ENCODE measurements around the gene CD7.

DNA sequence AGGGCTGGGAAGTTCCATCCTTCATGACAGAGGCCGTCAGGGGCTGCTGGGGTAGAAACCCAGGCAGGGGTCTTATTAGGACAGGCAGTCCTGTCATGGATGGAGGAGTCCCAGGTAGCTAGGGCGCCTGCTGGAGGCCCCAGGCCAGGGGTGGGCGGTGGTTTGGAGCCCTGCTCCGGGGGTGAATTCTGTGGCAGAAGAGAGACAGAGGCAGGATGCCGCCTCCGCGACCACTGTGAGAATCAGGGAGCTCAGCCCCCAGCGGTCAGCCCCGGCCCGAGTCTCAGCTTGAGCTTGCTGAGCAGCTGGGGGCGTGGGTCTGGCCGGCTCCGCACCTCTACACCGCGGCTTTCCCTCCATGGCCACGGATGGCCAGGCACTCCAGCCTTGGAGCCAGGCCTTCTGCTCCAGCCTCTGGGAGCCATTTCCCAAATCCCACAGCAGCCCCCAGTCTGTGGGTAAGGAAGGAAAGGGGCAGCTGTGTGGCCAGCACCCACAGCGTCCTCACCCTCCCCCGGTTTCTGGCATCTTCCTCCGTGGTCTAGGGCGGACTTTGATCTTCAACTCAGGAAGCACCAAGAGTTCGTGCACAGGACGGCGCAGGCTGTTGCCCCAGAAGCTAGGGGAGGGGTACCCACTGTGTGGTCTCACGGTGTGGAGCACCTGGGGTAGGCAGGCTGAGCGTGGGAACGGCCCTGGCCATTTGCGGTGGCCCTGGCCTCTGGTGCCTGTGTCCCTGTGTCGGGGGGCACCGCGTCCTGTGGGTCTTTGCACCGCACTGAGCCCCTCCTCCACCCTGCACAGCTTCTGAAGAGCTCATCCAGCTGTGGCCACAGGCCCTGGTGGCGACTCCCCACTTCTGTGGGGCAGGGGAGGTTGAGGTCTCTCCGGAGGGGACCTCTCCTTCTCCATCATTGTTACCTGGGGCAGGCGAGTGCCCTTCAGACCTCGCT lies 14.1 kb downstream of the CD7 start:
- TF ChIP-seq, protein P1, sequence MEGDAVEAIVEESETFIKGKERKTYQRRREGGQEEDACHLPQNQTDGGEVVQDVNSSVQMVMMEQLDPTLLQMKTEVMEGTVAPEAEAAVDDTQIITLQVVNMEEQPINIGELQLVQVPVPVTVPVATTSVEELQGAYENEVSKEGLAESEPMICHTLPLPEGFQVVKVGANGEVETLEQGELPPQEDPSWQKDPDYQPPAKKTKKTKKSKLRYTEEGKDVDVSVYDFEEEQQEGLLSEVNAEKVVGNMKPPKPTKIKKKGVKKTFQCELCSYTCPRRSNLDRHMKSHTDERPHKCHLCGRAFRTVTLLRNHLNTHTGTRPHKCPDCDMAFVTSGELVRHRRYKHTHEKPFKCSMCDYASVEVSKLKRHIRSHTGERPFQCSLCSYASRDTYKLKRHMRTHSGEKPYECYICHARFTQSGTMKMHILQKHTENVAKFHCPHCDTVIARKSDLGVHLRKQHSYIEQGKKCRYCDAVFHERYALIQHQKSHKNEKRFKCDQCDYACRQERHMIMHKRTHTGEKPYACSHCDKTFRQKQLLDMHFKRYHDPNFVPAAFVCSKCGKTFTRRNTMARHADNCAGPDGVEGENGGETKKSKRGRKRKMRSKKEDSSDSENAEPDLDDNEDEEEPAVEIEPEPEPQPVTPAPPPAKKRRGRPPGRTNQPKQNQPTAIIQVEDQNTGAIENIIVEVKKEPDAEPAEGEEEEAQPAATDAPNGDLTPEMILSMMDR (IDR thresholded peaks at IDR 0.05; ENCODE audit: low read depth, low read length) = no peak
- TF ChIP-seq EZH2phosphoT487 (IDR thresholded peaks at IDR 0.05; ENCODE audit: low read depth) = no peak
